ENCODE measurements around the gene ZNRF3. TPM values are rescaled to one million over a fixed set of nuclear protein-coding genes. Genes with fewer than 3 reads are reported as not detected.

ZNRF3 gene
- total RNA-seq, 1 donor from 2014 or later: 7.9 TPM

DNA sequence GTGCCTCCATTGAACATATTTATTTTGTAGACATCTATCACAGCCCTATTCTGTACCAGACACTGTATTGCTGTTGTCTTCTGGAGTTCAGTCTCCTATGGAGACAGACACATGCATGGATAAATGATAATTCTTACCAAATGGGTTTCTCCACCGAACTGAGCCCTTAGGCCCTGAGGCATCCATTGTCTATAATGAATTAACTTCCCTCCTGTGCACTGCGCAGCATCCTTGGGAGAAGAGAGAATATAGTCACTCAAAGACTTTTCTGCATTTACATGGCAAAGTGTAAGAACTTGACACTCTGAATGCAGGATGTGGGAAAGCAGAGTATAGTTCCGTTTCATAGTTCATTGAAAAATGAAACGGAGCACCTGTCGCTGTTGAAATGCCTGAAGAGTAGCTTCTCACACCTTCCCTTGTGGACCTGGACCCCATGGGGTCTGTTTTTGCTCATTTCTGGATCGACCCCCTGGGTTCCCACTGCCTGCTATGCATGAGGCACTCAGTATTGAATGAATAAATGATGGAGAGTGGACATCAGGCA is 6.2 kb downstream of the ZNRF3 start:
- H3K4me1 ChIP-seq: peaks cover 51% of the 10 kb centered on the region
- intact Hi-C loops (cut with DNase I): no loop called here
- H3K4me3 ChIP-seq: no peak overlapping the region
- no peak for DNase-seq (ENCODE audit: extremely low spot score in 2 of 2)
- H3K27me3 ChIP-seq: no peaks in the 10 kb centered on the region
- H3K27ac ChIP-seq: no peak overlapping the region
- TF ChIP-seq POLR2AphosphoS5 (IDR thresholded peaks at IDR 0.05; ENCODE audit: insufficient read depth in 1 of 2, low read depth in 1 of 2): no peak
- TF ChIP-seq CTCF (IDR thresholded peaks at IDR 0.05): no peak
- TF ChIP-seq POLR2A (IDR thresholded peaks at IDR 0.05): no peak
- H3K36me3 ChIP-seq: no peaks in the 10 kb centered on the region
- H3K9me3 ChIP-seq: no peaks in the 10 kb centered on the region

DNA sequence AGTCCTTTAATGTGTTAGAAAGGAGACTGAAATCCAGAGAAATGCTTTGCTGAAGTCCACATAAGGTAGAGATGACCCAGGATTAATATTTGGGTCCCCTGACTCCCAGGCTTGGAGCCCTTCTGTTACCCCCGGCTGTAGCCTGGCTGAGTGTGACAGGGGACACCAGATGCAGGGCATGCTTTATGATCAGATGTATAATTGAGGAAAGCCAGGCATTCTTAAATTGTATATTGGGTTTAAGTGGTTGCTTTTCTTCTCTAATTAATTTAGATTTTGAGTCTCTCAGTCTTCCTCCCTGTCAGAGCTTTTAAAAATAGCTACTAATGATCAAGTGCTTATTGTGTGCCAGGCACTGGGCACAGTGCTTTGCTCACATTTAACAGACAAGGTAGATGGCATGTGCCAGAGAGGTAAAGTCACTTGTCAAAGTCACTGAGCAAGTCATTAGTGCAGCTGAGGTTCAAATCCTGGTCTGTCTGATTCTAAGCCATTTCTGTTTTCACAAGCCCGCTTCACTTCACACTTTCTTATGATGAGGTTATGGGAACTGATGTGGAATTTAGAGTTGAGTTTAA is 7.9 kb downstream of the ZNRF3 start:
- no peak for DNase-seq (ENCODE audit: extremely low spot score in 2 of 2)
- H3K4me1 ChIP-seq: peaks cover 48% of the 10 kb centered on the region
- intact Hi-C loops (cut with DNase I): no loop called here
- H3K9me3 ChIP-seq: no peaks in the 10 kb centered on the region
- no peak overlapping the region for H3K4me3 ChIP-seq
- no peaks in the 10 kb centered on the region for H3K27me3 ChIP-seq
- no peak overlapping the region for H3K27ac ChIP-seq
- TF ChIP-seq POLR2A (IDR thresholded peaks at IDR 0.05): no peak
- no peak for TF ChIP-seq POLR2AphosphoS5 (IDR thresholded peaks at IDR 0.05; ENCODE audit: insufficient read depth in 1 of 2, low read depth in 1 of 2)
- TF ChIP-seq CTCF (IDR thresholded peaks at IDR 0.05): no peak
- no peaks in the 10 kb centered on the region for H3K36me3 ChIP-seq

DNA sequence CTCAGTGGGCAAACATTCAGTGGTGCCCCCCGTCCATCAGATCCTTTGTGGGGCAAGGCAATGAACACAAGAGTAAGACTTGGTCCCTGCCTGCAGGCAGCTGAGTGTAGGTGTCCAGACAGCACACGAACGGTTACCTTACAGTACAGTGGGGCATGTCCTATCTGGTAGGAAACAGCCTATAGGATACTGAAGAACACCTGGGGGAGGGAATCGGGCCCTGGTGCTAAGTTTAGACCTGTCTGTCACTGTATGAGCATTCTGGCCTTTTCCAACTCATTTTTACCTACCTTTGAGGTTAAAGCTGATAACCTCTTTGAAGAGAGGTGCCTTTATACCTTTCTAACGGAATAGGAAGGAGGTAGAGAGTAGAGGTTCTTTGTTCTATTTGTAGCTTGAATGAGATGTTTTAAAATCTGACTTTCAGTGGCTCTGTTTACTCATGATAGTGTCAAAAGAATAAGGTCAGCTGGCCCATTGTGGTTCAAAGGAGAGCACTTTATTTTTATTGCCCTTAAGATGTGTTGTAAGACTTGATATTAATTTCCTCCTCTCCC is 8.9 kb downstream of the ZNRF3 start:
- peaks cover 46% of the 10 kb centered on the region for H3K4me1 ChIP-seq
- no peaks in the 10 kb centered on the region for H3K36me3 ChIP-seq
- TF ChIP-seq POLR2A (IDR thresholded peaks at IDR 0.05) (no peak), POLR2AphosphoS5 (IDR thresholded peaks at IDR 0.05; ENCODE audit: insufficient read depth in 1 of 2, low read depth in 1 of 2) (no peak), CTCF (IDR thresholded peaks at IDR 0.05) (no peak)
- no peak for DNase-seq (ENCODE audit: extremely low spot score in 2 of 2)
- intact Hi-C loops (cut with DNase I): no loop called here
- H3K9me3 ChIP-seq: no peaks in the 10 kb centered on the region
- H3K27ac ChIP-seq: no peak overlapping the region
- H3K4me3 ChIP-seq: no peak overlapping the region
- H3K27me3 ChIP-seq: no peaks in the 10 kb centered on the region

GRCh38 chr22:28893810-28894209 is 10.4 kb downstream of the ZNRF3 start:
- intact Hi-C loops (cut with DNase I): no loop called here
- DNase-seq (ENCODE audit: extremely low spot score in 2 of 2): no peak
- H3K27me3 ChIP-seq: no peaks in the 10 kb centered on the region
- H3K4me3 ChIP-seq: no peak overlapping the region
- H3K27ac ChIP-seq: no peak overlapping the region
- no peaks in the 10 kb centered on the region for H3K36me3 ChIP-seq
- TF ChIP-seq POLR2A (IDR thresholded peaks at IDR 0.05) (no peak), POLR2AphosphoS5 (IDR thresholded peaks at IDR 0.05; ENCODE audit: insufficient read depth in 1 of 2, low read depth in 1 of 2) (no peak), CTCF (IDR thresholded peaks at IDR 0.05) (no peak)
- H3K9me3 ChIP-seq: no peaks in the 10 kb centered on the region
- peaks cover 46% of the 10 kb centered on the region for H3K4me1 ChIP-seq

DNA sequence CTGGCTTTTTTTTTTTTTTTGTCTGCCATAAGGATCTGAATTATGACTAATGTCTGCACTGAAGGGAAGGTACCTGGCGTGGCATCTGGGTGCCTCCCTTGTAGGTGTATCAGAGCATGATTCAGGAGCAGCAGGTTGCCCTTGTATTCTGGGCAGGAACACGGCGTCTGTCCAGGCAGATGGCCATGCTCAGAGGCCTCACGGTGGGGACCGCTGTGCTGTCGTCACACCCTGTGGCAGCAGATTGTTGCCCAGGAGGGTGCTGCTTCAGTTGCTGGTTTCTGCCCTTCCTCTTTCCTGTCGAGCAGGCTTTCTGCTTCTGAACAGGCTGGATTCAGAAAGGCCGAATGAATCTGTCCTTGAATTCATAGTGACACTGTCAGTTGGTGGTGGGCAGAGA is 11.0 kb downstream of the ZNRF3 start:
- Histone ChIP-seq H3K27ac (no peak overlapping the region), H3K4me1 (peaks cover 46% of the 10 kb centered on the region), H3K27me3 (no peaks in the 10 kb centered on the region), H3K36me3 (no peaks in the 10 kb centered on the region), H3K9me3 (no peaks in the 10 kb centered on the region), H3K4me3 (no peak overlapping the region)
- intact Hi-C loops (cut with DNase I): no loop called here
- DNase-seq (ENCODE audit: extremely low spot score in 2 of 2): no peak
- TF ChIP-seq CTCF (IDR thresholded peaks at IDR 0.05) (no peak), POLR2AphosphoS5 (IDR thresholded peaks at IDR 0.05; ENCODE audit: insufficient read depth in 1 of 2, low read depth in 1 of 2) (peak; percentile 21 to 33)
